HL-60 (cell line): ENCODE results near the gene IL13RA1.

Experiments
- POLR2AphosphoS5 ChIP-seq: IDR thresholded peaks from 2 replicates; pipeline ENCODE4 v1.6.1; 2012; ENCODE audit warnings: low read depth
- SPI1 ChIP-seq: IDR thresholded peaks from 2 replicates; pipeline ENCODE4 v1.6.1; 2012; ENCODE audit warnings: low read depth, mild to moderate bottlenecking, borderline replicate concordance
- TF ChIP-seq, protein P1 (sequence below): IDR thresholded peaks from one replicate; pipeline ENCODE4 v1.5.1; 2011; ENCODE audit warnings: low read length, control low read depth, inconsistent platforms; ENCODE audit not compliant: insufficient read depth

DNA sequence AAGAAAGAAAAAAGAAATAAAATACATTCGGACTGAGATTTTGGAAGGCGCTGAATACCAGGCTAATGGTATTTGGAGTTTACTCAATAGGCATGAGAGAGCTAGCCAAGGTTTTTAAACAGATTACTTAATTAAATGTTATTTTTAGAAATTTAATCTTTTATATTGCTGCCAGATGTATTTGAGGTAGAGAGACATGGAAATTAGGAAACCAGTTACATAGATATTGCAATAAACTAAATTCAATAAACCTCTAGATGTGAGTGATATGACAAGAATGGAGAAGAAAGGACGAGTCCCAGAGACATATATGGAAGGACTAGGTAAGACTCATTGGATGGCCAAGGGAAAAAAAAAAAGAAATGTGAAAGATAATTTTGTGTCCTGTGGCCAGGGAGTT is 38.5 kb upstream of the IL13RA1 start:
- TF ChIP-seq, protein P1, sequence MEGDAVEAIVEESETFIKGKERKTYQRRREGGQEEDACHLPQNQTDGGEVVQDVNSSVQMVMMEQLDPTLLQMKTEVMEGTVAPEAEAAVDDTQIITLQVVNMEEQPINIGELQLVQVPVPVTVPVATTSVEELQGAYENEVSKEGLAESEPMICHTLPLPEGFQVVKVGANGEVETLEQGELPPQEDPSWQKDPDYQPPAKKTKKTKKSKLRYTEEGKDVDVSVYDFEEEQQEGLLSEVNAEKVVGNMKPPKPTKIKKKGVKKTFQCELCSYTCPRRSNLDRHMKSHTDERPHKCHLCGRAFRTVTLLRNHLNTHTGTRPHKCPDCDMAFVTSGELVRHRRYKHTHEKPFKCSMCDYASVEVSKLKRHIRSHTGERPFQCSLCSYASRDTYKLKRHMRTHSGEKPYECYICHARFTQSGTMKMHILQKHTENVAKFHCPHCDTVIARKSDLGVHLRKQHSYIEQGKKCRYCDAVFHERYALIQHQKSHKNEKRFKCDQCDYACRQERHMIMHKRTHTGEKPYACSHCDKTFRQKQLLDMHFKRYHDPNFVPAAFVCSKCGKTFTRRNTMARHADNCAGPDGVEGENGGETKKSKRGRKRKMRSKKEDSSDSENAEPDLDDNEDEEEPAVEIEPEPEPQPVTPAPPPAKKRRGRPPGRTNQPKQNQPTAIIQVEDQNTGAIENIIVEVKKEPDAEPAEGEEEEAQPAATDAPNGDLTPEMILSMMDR, result no peak
- TF ChIP-seq POLR2AphosphoS5 (no peak), SPI1 (no peak)
